Mucosa of stomach (tissue), 1 donor: Measurements from ENCODE around the gene GDF9.
"Not testable (repeated sequence)": the region's sequence is repeated elsewhere in the genome, so short reads cannot be mapped to it uniquely, and the experiment has no call there.

Experiments used
- H3K27me3 ChIP-seq: one replicate; pipeline ENCODE4 v1.7.0; 2013; ENCODE audit warnings: mild to moderate bottlenecking, low read length; ENCODE audit not compliant: control insufficient read depth, insufficient read depth
- H3K36me3 ChIP-seq: one replicate; pipeline ENCODE4 v1.7.0; 2013; ENCODE audit warnings: low read length; ENCODE audit not compliant: control insufficient read depth, insufficient read depth
- H3K4me1 ChIP-seq: one replicate; pipeline ENCODE4 v1.7.0; 2013; ENCODE audit warnings: mild to moderate bottlenecking, low read length; ENCODE audit not compliant: control insufficient read depth, insufficient read depth
- H3K4me3 ChIP-seq: one replicate; pipeline ENCODE4 v1.7.0; 2013; ENCODE audit warnings: low read length
- H3K9ac ChIP-seq: one replicate; pipeline ENCODE4 v1.7.0; 2013; ENCODE audit warnings: mild to moderate bottlenecking, low read length, moderate library complexity
- H3K9me3 ChIP-seq: one replicate; pipeline ENCODE4 v1.7.0; 2013; ENCODE audit warnings: mild to moderate bottlenecking, low read length, moderate library complexity; ENCODE audit not compliant: control insufficient read depth
- donor health status: Pancreatic carcinoma.

Gene GDF9

DNA sequence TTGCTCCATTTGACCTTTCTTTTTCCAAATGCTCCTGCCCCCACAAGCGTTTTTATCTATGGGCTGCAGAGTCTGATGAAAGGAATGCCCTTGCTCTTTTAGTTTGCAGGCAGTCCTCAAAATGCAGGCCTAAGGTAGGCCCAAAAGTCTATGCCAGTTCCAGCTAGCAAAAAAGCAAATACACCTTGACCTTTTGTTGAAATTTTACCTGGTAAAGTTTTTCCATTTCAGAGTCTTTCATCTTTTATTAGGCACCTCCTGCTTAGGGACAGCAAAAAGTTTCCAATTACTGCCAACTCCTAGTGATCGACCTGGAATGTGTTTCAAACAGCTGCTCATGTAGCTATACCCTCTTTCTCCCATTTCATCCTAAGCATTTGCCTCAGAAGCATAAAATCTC lies 4.5 kb upstream of the GDF9 start:
- Histone ChIP-seq H3K36me3 (no peaks in the 10 kb centered on the region), H3K9ac (no peak overlapping the region), H3K9me3 (no peaks in the 10 kb centered on the region), H3K4me1 (peaks cover 27% of the 10 kb centered on the region), H3K27me3 (no peaks in the 10 kb centered on the region), H3K4me3 (no peak overlapping the region)

DNA sequence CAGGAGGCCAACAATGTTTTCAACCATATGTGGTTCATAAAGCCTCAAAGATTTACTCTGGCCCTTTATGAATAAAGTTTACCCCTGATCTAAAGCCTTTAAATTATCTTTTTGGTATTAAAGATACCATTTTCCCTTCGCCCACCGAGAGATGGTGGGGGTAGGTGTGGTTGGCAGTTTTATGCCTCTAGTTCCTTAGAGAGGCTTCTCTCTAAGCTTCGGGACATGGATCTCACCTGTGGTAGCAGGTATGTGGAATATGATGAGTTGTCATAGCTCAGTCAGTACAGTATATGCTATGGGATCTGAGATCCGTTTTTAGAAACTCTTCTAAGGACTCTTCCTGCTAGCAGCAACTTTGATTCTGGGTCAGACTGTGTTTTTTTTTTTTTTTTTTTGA lies 2.5 kb upstream of the GDF9 start:
- Histone ChIP-seq H3K9me3 (no peaks in the 10 kb centered on the region), H3K4me3 (no peak overlapping the region), H3K27me3 (no peaks in the 10 kb centered on the region), H3K4me1 (peaks cover 23% of the 10 kb centered on the region), H3K9ac (no peak overlapping the region), H3K36me3 (no peaks in the 10 kb centered on the region)

DNA sequence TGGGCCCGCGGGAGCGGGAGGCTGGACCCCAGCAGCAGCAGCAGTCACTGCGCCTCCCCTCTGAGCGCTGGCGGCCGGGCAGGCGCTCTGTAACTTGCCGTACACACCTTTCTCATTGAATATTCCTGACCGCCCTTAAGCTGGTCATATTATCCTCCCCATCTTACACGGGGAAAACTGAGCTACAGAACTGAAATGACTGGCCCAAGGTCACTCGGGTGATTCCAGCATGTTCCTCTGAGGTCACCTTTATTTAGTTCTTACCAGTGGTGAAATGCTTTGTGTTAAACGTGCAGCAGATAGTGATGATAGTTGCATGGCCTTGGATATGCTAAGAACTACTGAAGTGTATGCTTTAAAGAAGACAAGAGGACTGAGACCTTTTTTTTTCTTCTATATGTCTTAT lies 780 bp upstream of the GDF9 start:
- no peaks in the 10 kb centered on the region for H3K36me3 ChIP-seq
- H3K9me3 ChIP-seq, result no peaks in the 10 kb centered on the region
- no peaks in the 10 kb centered on the region for H3K27me3 ChIP-seq
- H3K9ac ChIP-seq, result peak overlapping the region; percentile 94
- H3K4me3 ChIP-seq, result peak overlapping the region; percentile 92
- H3K4me1 ChIP-seq, result peaks cover 7% of the 10 kb centered on the region

DNA sequence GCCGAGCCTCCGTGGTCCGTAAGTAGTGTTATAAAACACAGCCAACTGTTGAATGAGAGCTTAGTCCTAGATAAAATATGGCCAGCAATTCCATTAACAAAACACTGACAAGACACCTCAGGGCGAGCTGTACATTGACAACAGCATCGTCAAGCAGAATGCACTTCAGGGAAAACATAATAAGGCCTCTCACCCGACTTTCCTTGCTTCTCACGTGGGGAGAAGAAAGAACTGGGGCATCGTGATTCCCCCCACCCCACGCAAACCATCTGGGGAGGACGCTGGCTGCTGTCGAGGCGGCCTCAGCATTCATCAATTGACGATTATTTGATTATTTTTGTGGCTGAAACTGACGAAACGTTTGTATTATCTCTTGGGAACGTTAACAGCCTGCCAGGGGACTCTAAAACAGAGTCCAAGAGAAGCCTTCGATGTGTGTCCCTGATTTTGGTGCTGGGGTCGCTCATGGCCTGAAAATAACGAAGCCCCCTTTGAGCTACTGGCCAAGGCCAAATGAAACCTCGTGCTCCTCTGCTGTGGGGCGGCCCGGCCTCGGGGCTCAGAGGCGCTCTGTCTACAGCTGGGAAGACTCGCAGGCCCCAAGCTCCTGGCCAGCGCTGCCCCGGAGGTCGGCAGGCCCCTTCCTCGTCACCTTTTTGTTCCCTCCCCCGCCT lies 464 bp downstream of the GDF9 start:
- Histone ChIP-seq H3K9ac (peak overlapping the region; percentile 94), H3K36me3 (no peaks in the 10 kb centered on the region), H3K9me3 (no peaks in the 10 kb centered on the region), H3K4me1 (peaks cover 4% of the 10 kb centered on the region), H3K27me3 (no peaks in the 10 kb centered on the region), H3K4me3 (peak overlapping the region; percentile 92)

DNA sequence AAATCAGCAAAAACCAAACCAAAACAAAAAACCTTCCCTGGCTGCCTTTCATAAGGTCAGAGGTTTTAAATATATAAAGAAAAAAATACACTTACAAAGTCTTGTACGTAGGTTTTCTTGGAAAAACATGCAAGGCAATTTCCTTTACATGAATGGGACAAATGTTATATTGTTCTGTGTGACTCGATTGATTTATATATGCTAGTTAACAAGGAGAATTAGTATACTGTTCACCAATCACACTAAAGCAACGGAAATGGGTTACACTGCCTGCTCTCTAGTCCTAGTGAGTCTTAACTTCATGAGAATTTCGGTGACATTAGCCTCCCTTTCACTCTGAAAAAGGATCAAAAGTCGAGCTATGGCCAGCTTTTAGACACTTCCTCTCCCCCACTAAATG lies 5.5 kb downstream of the GDF9 start:
- Histone ChIP-seq H3K27me3 (no peaks in the 10 kb centered on the region), H3K4me3 (no peak overlapping the region), H3K9me3 (no peaks in the 10 kb centered on the region), H3K4me1 (no peaks in the 10 kb centered on the region), H3K36me3 (no peaks in the 10 kb centered on the region), H3K9ac (no peak overlapping the region)

DNA sequence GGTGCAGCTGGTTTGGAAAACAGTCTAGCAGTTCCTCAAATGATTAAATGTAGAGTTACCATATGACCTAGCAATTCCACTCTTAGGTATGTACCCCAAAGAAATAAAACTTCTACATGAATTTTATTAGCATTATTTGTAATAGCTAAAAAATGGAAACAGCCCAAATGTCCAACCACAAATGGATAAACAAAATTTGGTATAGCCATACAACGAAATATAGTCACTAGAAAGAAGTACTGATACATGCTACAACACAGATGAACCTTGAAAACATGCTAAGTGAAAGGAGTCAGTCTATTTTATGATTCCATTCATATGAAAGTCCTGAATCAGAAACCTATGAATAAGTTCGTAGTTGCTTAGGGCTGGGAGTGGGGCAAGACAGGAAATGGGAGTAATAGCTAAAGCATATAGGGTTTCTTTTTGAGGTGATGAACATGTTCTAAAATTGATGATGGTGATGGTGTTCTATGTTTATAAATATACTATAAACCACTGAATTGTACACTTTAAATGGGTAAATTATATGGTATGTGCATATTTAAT lies 6.3 kb downstream of the GDF9 start:
- H3K36me3 ChIP-seq, result no peaks in the 10 kb centered on the region
- H3K27me3 ChIP-seq, result no peaks in the 10 kb centered on the region
- no peak overlapping the region for H3K9ac ChIP-seq
- no peaks in the 10 kb centered on the region for H3K9me3 ChIP-seq
- no peaks in the 10 kb centered on the region for H3K4me1 ChIP-seq
- no peak overlapping the region for H3K4me3 ChIP-seq

DNA sequence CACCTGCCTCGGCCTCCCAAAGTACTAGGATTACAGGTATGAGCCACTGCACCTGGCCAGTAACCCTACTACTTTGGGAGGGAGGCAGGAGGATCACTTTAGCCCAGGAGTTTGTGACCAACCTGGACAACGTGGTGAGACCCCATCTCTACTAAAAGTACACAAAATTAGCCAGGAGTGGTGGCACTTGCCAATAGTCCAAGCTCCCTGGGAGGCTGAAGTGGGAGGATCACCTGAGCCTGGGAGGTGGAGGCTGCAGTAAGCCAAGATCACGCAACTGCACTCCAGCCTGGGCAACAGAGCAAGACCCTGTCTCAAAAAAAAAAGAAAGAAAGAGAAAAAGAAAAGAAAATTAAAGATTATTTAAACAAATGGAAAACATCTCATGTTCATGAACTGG lies 10.3 kb downstream of the GDF9 start:
- Histone ChIP-seq H3K9me3 (no peaks in the 10 kb centered on the region), H3K4me1 (peaks cover 7% of the 10 kb centered on the region), H3K27me3 (no peaks in the 10 kb centered on the region), H3K9ac (no peak overlapping the region), H3K4me3 (no peak overlapping the region), H3K36me3 (no peaks in the 10 kb centered on the region)

DNA sequence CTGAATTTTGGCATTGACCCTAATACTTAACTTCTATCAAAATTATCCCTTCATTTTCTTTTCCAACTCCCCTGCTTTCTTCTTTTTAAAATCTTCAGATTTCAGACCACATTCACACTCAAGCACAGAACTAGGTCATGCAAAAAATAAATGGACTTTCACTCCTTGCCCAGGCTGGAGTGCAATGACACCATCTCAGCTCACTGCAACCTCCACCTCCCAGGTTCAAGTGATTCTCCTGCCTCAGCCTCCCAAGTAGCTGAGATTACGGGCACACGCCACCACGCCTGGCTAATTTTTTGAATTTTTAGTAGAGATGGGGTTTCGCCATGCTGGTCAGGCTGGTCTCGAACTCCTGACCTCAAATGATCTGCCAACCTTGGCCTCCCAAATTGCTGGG lies 11.3 kb downstream of the GDF9 start:
- not testable (repeated sequence) for H3K9ac ChIP-seq, H3K4me1 ChIP-seq, H3K4me3 ChIP-seq, H3K27me3 ChIP-seq, H3K36me3 ChIP-seq, H3K9me3 ChIP-seq

DNA sequence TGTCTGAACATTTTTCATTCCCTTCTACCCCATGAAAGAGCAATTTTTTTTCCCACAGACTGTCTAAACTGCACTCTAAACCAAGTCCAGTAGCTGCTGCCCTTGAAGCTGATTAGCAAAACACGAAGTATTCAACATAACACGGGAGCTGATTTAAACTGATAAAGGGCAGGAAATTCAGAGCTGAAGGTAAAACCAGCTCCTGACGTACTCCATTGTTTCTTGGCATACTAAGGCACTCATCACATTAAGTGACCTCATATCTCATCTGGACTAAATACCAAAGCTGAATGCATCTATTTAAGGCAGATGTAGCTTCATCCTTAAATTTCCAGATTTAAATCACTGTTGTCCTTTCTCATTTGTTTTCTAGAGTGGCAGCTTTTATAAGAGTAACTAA lies 12.0 kb downstream of the GDF9 start:
- Histone ChIP-seq H3K4me1 (peaks cover 7% of the 10 kb centered on the region), H3K36me3 (no peaks in the 10 kb centered on the region)

DNA sequence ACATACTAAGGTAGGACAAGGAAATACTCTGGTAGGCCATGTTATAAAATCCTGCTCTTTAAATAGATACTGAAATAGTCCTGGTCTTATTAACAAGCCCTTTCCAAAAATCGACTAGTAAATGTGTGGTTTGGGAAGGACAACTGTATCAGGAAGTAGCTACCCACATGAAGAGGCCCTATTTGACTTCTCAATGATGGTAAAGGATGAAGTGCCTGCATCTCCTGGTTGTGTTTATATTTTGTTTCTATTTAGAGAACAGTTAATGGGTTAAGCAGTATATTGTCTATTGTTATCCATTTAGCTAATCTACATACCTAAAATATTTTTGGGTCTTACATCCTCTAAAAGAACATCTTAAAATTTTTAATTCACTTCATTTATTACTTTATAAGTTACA lies 12.5 kb downstream of the GDF9 start:
- Histone ChIP-seq H3K9me3 (no peaks in the 10 kb centered on the region), H3K4me3 (no peak overlapping the region), H3K27me3 (no peaks in the 10 kb centered on the region), H3K36me3 (no peaks in the 10 kb centered on the region), H3K4me1 (peaks cover 7% of the 10 kb centered on the region), H3K9ac (no peak overlapping the region)

More for the DNA sequence above, 12.0 kb downstream of the GDF9 start:
- Histone ChIP-seq H3K4me3 (no peak overlapping the region), H3K9ac (no peak overlapping the region), H3K27me3 (no peaks in the 10 kb centered on the region), H3K9me3 (no peaks in the 10 kb centered on the region)

DNA sequence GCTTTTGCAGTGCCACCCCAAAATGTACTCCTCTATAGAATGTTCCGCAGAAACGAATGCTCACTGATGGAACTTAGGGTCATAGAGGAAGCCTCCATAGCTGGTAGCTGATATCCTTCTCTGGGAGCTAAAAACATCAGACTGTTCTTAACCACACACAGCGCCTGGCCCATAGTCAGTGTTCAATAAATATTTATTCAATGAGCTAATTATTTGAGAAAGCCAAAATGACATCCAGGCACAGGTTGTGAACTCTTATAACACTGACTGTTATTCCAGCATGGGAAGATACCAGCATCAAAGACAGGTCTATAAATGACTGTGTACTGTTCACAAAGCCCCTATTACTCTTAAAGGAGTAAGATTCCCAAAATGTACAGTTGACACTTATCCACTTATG lies 12.9 kb downstream of the GDF9 start:
- Histone ChIP-seq H3K9ac (no peak overlapping the region), H3K4me1 (peaks cover 7% of the 10 kb centered on the region), H3K4me3 (no peak overlapping the region), H3K27me3 (no peaks in the 10 kb centered on the region), H3K36me3 (no peaks in the 10 kb centered on the region), H3K9me3 (no peaks in the 10 kb centered on the region)

DNA sequence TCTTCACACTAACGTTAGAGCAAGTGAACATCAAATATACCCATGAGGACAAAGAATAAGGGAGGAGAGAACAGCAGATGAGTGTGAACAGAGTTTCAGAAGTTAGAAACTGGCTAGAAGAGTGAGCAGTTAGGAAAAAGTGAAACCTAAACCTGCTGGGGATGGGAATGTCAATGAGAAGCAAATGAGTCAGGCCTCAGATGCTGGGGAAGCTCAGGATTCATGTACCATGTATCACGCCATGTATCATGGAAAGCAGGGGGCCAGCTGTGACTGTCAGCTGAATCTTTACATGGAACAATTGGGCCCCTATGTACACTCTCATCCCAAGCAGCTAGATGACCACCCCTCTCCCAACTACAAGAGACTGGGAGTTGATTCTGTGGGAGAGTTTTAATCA lies 16.2 kb downstream of the GDF9 start:
- Histone ChIP-seq H3K4me1 (peaks cover 7% of the 10 kb centered on the region), H3K36me3 (no peaks in the 10 kb centered on the region), H3K9ac (no peak overlapping the region), H3K4me3 (no peak overlapping the region), H3K9me3 (no peaks in the 10 kb centered on the region), H3K27me3 (no peaks in the 10 kb centered on the region)

DNA sequence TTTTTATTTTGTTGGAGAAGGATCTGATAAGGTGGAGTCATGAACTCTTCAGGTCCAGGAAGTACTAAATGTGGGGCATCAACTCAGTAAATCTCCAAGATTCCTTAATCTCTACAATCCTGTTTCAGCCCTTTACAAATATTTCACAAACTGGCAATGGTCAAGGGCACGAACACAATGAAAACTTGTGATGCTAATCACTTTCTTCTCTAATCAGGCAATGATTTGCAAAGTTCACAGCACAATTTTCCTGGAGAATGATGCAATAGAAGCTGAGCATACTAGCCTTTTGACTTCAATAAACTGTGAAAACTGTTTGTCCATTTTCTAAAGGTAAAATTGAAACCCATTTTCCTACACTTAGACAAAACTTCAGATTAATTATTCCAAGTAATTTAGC lies 16.9 kb downstream of the GDF9 start:
- H3K9ac ChIP-seq, result no peak overlapping the region
- no peaks in the 10 kb centered on the region for H3K27me3 ChIP-seq
- no peaks in the 10 kb centered on the region for H3K9me3 ChIP-seq
- H3K4me3 ChIP-seq, result no peak overlapping the region
- no peaks in the 10 kb centered on the region for H3K36me3 ChIP-seq
- peaks cover 6% of the 10 kb centered on the region for H3K4me1 ChIP-seq
